BLaER1 treated with 17β-estradiol and CSF1 and Interleukin-3, amounts not matched to agents 10 nM and 100 nM (cell line): ENCODE measurements around the gene LRRC55.

ENCODE experiments used
- H3K27ac ChIP-seq, 11 experiments: shearing (Covaris generic); formaldehyde crosslinking; 2 replicates each; pipeline ENCODE4 v1.8.1; 2022
- H3K27me3 ChIP-seq, 11 experiments: shearing (Covaris generic); formaldehyde crosslinking; 2 replicates each; pipeline ENCODE4 v1.8.1; 2022
- H3K36me3 ChIP-seq, 11 experiments: shearing (Covaris generic); formaldehyde crosslinking; 2 replicates each; pipeline ENCODE4 v1.8.1; 2022
- H3K4me1 ChIP-seq, 10 experiments: shearing (Covaris generic); formaldehyde crosslinking; 2 replicates each; pipeline ENCODE4 v1.8.1; 2022
- H3K4me2 ChIP-seq, 11 experiments: shearing (Covaris generic); formaldehyde crosslinking; 2 replicates each; pipeline ENCODE4 v1.8.1; 2022
- H3K4me3 ChIP-seq, 10 experiments: shearing (Covaris generic); formaldehyde crosslinking; 2 replicates each; pipeline ENCODE4 v1.8.1; 2022
- H3K9ac ChIP-seq, 11 experiments: shearing (Covaris generic); formaldehyde crosslinking; 2 replicates each; pipeline ENCODE4 v1.8.1; 2022
- H3K9me3 ChIP-seq, 11 experiments: shearing (Covaris generic); formaldehyde crosslinking; replicated peaks in 1 of 11; 2 replicates each; pipeline ENCODE4 v1.8.1; 2022
- H4K20me1 ChIP-seq, 11 experiments: shearing (Covaris generic); formaldehyde crosslinking; 2 replicates each; pipeline ENCODE4 v1.8.1; 2022
- Cebpa-rat ChIP-seq, 11 experiments: shearing (Covaris generic); IDR thresholded peaks; 2 replicates each; pipeline ENCODE4 v1.8.1; 2022

LRRC55 gene

DNA sequence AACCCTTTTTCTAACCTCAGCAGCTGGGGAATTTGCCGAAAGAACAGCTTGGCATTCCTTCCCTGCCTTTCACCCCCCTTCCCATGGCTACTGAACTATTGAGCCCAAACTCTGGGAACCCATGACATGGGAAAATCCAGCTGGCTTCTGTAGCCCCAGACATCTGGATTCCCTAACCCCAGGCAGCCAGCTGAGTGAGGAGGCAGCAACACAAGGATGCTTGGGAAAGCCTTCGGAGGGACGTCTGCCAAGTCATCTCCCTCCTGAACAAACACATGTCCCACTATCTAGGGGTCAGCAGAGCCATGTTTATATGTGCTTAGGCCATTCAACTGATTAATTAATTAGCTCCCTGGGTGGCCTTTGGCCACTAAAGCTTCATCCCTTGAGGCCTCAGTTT, 21.6 kb downstream of the LRRC55 start:
- Histone ChIP-seq H3K36me3 (no peaks in the 10 kb centered on the region), H3K9me3 (no peaks in the 10 kb centered on the region), H3K4me3 (no peak overlapping the region), H3K4me2 (no peak overlapping the region), H4K20me1 (no peaks in the 10 kb centered on the region), H3K4me1 (no peaks in the 10 kb centered on the region), H3K27me3 (peaks cover 0 to 25% (median 0%) of the 10 kb centered on the region in 11 experiments; a peak in 2 of 22 replicates), H3K9ac (no peak overlapping the region), H3K27ac (no peak overlapping the region)
- no peak for TF ChIP-seq Cebpa-rat (IDR thresholded peaks at IDR 0.05)

GRCh38 chr11:57203882-57204480, 22.2 kb downstream of the LRRC55 start:
- no peak for TF ChIP-seq Cebpa-rat (IDR thresholded peaks at IDR 0.05)
- no peaks in the 10 kb centered on the region for H3K4me1 ChIP-seq
- no peak overlapping the region for H3K4me3 ChIP-seq
- H3K36me3 ChIP-seq: no peaks in the 10 kb centered on the region
- peaks cover 0 to 23% (median 0%) of the 10 kb centered on the region in 11 experiments; a peak in 2 of 22 replicates for H3K27me3 ChIP-seq
- no peaks in the 10 kb centered on the region for H3K9me3 ChIP-seq
- no peak overlapping the region for H3K9ac ChIP-seq
- no peaks in the 10 kb centered on the region for H4K20me1 ChIP-seq
- no peak overlapping the region for H3K27ac ChIP-seq
- no peak overlapping the region for H3K4me2 ChIP-seq

DNA sequence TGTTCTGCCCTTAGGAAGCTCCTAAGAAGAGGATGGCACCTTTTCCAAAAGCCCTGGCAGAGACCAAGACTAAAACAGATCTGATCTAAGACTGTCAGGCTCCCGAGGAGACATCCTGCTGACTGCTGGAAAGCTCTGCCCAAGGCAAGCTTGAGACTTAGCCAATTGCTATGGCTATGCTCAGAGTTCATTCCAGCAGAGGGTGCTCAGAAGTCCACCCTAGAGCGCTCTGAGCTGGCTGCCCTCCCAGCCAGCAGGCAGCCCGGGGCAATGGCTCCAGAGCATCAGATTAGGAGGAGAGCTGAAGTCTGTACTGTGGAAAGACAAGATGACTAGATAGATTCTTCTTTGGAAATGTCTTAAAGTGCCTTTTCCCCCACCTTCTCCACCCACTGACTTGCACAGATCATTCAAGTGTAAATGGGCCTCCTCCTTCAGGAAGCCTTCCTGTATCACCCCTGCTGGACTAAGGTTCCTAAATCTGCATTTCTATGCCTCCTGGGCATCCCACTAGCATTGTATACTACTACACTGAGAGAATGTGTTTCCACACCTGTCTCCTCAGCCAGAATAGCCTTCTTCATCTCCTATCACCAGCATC, 23.4 kb downstream of the LRRC55 start:
- H3K9ac ChIP-seq: no peak overlapping the region
- H3K4me2 ChIP-seq: no peak overlapping the region
- TF ChIP-seq Cebpa-rat (IDR thresholded peaks at IDR 0.05): no peak
- H3K27me3 ChIP-seq: peaks cover 0 to 16% (median 0%) of the 10 kb centered on the region in 11 experiments; a peak in 2 of 22 replicates
- no peaks in the 10 kb centered on the region for H3K4me1 ChIP-seq
- H3K27ac ChIP-seq: no peak overlapping the region
- no peaks in the 10 kb centered on the region for H4K20me1 ChIP-seq
- no peaks in the 10 kb centered on the region for H3K36me3 ChIP-seq
- no peak overlapping the region for H3K4me3 ChIP-seq
- no peaks in the 10 kb centered on the region for H3K9me3 ChIP-seq

GRCh38 chr11:57207168-57207567, 25.4 kb downstream of the LRRC55 start:
- Histone ChIP-seq H3K4me3 (no peak overlapping the region), H3K4me1 (no peaks in the 10 kb centered on the region), H3K27ac (no peak overlapping the region), H3K9me3 (no peaks in the 10 kb centered on the region), H3K36me3 (no peaks in the 10 kb centered on the region), H3K9ac (no peak overlapping the region), H3K27me3 (peaks cover 0 to 10% (median 0%) of the 10 kb centered on the region in 11 experiments; a peak in 3 of 22 replicates), H3K4me2 (no peak overlapping the region), H4K20me1 (no peaks in the 10 kb centered on the region)
- no peak for TF ChIP-seq Cebpa-rat (IDR thresholded peaks at IDR 0.05)

GRCh38 chr11:57210781-57211180, 29.0 kb downstream of the LRRC55 start:
- no peak overlapping the region for H3K27ac ChIP-seq
- H3K9me3 ChIP-seq: no peaks in the 10 kb centered on the region
- no peaks in the 10 kb centered on the region for H3K36me3 ChIP-seq
- no peak for TF ChIP-seq Cebpa-rat (IDR thresholded peaks at IDR 0.05)
- peaks cover 13 to 22% (median 16%) of the 10 kb centered on the region in 10 experiments; a peak in 19 of 20 replicates for H3K4me1 ChIP-seq
- H3K4me2 ChIP-seq: no peak overlapping the region
- H4K20me1 ChIP-seq: no peaks in the 10 kb centered on the region
- no peak overlapping the region for H3K9ac ChIP-seq
- H3K27me3 ChIP-seq: peaks cover 0 to 5% (median 0%) of the 10 kb centered on the region in 11 experiments; a peak in 3 of 22 replicates
- no peak overlapping the region for H3K4me3 ChIP-seq

GRCh38 chr11:57213342-57214097, 31.8 kb downstream of the LRRC55 start:
- peak overlapping the region in 9 of 11 experiments; percentile 48 to 82 (median 72); a peak in 17 of 22 replicates for H3K27ac ChIP-seq
- H3K27me3 ChIP-seq: peaks cover 0 to 5% (median 0%) of the 10 kb centered on the region in 11 experiments; a peak in 3 of 22 replicates
- no peaks in the 10 kb centered on the region for H3K9me3 ChIP-seq
- TF ChIP-seq Cebpa-rat (IDR thresholded peaks at IDR 0.05): no peak
- H3K36me3 ChIP-seq: no peaks in the 10 kb centered on the region
- peak overlapping the region in 1 of 10 experiments; percentile 16; a peak in 1 of 20 replicates for H3K4me3 ChIP-seq
- H3K4me2 ChIP-seq: peak overlapping the region; percentile 54 to 83 (median 69)
- peaks cover 13 to 46% (median 18%) of the 10 kb centered on the region in 10 experiments; a peak in 19 of 20 replicates for H3K4me1 ChIP-seq
- peak overlapping the region in 8 of 11 experiments; percentile 53 to 71 (median 60); a peak in 15 of 22 replicates for H3K9ac ChIP-seq
- H4K20me1 ChIP-seq: no peaks in the 10 kb centered on the region

DNA sequence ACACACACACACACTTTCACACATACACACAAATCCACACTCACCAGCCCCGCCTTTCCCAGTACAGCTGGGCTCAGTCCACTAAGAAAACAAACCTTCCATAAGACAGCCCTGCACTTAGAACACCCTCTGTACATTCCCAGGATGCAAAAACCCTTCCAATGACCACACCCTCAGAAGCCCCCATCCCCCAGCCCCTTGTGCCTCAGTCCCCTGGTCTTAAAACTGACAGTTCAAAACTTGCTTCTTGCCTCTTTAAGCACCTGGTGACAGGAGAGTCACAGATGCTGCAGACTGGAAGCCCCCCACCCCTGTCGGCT, 32.3 kb downstream of the LRRC55 start:
- peaks cover 13 to 51% (median 23%) of the 10 kb centered on the region in 10 experiments; a peak in 19 of 20 replicates for H3K4me1 ChIP-seq
- H3K27ac ChIP-seq: peak overlapping the region in 7 of 11 experiments; percentile 22 to 82 (median 77); a peak in 10 of 22 replicates
- H3K9ac ChIP-seq: peak overlapping the region in 3 of 11 experiments; percentile 57 to 67 (median 59); a peak in 3 of 22 replicates
- H3K9me3 ChIP-seq: no peaks in the 10 kb centered on the region
- H4K20me1 ChIP-seq: no peaks in the 10 kb centered on the region
- TF ChIP-seq Cebpa-rat (IDR thresholded peaks at IDR 0.05): no peak
- peaks cover 0 to 5% (median 0%) of the 10 kb centered on the region in 11 experiments; a peak in 3 of 22 replicates for H3K27me3 ChIP-seq
- no peak overlapping the region for H3K4me3 ChIP-seq
- H3K4me2 ChIP-seq: peak overlapping the region; percentile 54 to 83 (median 69)
- no peaks in the 10 kb centered on the region for H3K36me3 ChIP-seq

GRCh38 chr11:57214494-57214893, 32.7 kb downstream of the LRRC55 start:
- no peaks in the 10 kb centered on the region for H4K20me1 ChIP-seq
- peaks cover 13 to 56% (median 28%) of the 10 kb centered on the region in 10 experiments; a peak in 19 of 20 replicates for H3K4me1 ChIP-seq
- no peak overlapping the region for H3K27ac ChIP-seq
- no peak for TF ChIP-seq Cebpa-rat (IDR thresholded peaks at IDR 0.05)
- peak overlapping the region in 6 of 11 experiments; percentile 54 to 83 (median 76); a peak in 7 of 22 replicates for H3K4me2 ChIP-seq
- H3K36me3 ChIP-seq: no peaks in the 10 kb centered on the region
- peaks cover 0 to 5% (median 0%) of the 10 kb centered on the region in 11 experiments; a peak in 3 of 22 replicates for H3K27me3 ChIP-seq
- no peak overlapping the region for H3K9ac ChIP-seq
- H3K4me3 ChIP-seq: no peak overlapping the region
- H3K9me3 ChIP-seq: no peaks in the 10 kb centered on the region

DNA sequence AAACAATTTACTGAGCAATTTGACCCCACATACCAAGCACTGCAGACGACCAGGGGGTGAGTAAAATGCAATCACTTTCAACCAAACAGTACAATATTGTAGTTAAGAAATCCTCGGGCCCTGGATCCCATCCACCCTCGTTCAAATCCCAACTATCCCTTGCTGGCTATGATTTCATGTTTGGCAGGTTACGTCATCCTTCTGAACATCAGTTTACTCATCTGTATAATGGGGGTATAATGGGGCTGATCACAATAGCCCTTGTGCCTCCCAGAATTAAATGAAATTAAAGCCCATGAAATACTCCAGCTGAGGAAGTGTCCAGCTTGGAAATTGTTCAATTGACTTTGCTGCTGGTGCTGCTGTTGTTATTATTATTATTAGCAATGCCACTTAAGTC, 34.7 kb downstream of the LRRC55 start:
- H4K20me1 ChIP-seq: no peaks in the 10 kb centered on the region
- peaks cover 13 to 70% (median 35%) of the 10 kb centered on the region in 10 experiments; a peak in 19 of 20 replicates for H3K4me1 ChIP-seq
- H3K4me3 ChIP-seq: no peak overlapping the region
- no peak for TF ChIP-seq Cebpa-rat (IDR thresholded peaks at IDR 0.05)
- H3K9ac ChIP-seq: no peak overlapping the region
- H3K9me3 ChIP-seq: no peaks in the 10 kb centered on the region
- peak overlapping the region in 3 of 11 experiments; percentile 38 to 49 (median 46); a peak in 4 of 22 replicates for H3K4me2 ChIP-seq
- H3K36me3 ChIP-seq: no peaks in the 10 kb centered on the region
- no peak overlapping the region for H3K27ac ChIP-seq
- peaks cover 0 to 12% (median 0%) of the 10 kb centered on the region in 11 experiments; a peak in 3 of 22 replicates for H3K27me3 ChIP-seq
